ENCODE measurements around the gene CLDN9. TPM values are rescaled to one million over a fixed set of nuclear protein-coding genes. Genes with fewer than 3 reads are reported as not detected.

CLDN9 gene
- total RNA-seq, 1 experiment from 2014 or later, result 1.3 TPM

GRCh38 chr16:3058139-3059030 is 45.7 kb downstream of the CLDN9 start:
- Histone ChIP-seq H4K20me1 (ENCODE audit: control insufficient read depth, insufficient read depth, insufficient read length) (no peaks in the 10 kb centered on the region), H2BK15ac (ENCODE audit: low read depth, low read length) (no peak overlapping the region), H3K14ac (ENCODE audit: insufficient read depth, low read length) (no peak overlapping the region; the same call in 1 of the 2 replicates), H3K27ac (ENCODE audit: insufficient read length, low read depth, low read length) (no peak overlapping the region), H3K4me1 (ENCODE audit: insufficient read depth, low read length) (no peaks in the 10 kb centered on the region), H2AFZ (ENCODE audit: low read length) (no peak overlapping the region), H3K4ac (ENCODE audit: low read depth, low read length) (no peak overlapping the region), H2BK12ac (ENCODE audit: insufficient read length, low read depth, low read length) (no peak overlapping the region), H3K4me2 (ENCODE audit: insufficient read depth, insufficient read length, low read length) (peak overlapping the region; percentile 58), H3K9ac (ENCODE audit: extremely low read depth, insufficient read length, low read length) (no peak overlapping the region), H3K56ac (ENCODE audit: insufficient read length, low read depth, low read length) (no peak overlapping the region), H3K23ac (ENCODE audit: insufficient read length, low read depth, low read length) (no peak overlapping the region), H3K79me2 (ENCODE audit: insufficient read depth, low read length) (no peaks in the 10 kb centered on the region), H4K8ac (replicated peaks; ENCODE audit: insufficient read length, low read depth, low read length) (no peak overlapping the region), H3K23me2 (ENCODE audit: insufficient read length, low read depth, low read length, poor library complexity, severe bottlenecking) (peaks cover 14% of the 10 kb centered on the region), H3K9me3 (ENCODE audit: control insufficient read depth, low read depth, low read length) (no peaks in the 10 kb centered on the region), H2BK5ac (ENCODE audit: insufficient read length, low read length) (no peak overlapping the region), H4K5ac (ENCODE audit: insufficient read length, low read depth, low read length) (no peak overlapping the region), H2BK120ac (ENCODE audit: low read depth, low read length, poor library complexity, severe bottlenecking) (no peak overlapping the region), H2AK5ac (ENCODE audit: insufficient read length, low read length) (no peak overlapping the region), H3K27me3 (ENCODE audit: insufficient read depth, low read length) (peaks cover 2% of the 10 kb centered on the region; the same call in 1 of the 2 replicates), H3K18ac (ENCODE audit: insufficient read length, low read depth, low read length) (no peak overlapping the region), H4K91ac (ENCODE audit: insufficient read length, low read depth, low read length) (no peak overlapping the region), H3T11ph (ENCODE audit: low read length) (no peak overlapping the region), H3K79me1 (ENCODE audit: insufficient read depth, low read depth, low read length, poor library complexity, severe bottlenecking) (no peaks in the 10 kb centered on the region), H2BK20ac (ENCODE audit: low read depth, low read length, poor library complexity, severe bottlenecking) (no peak overlapping the region)
- WGBS (ENCODE audit: extremely low coverage, insufficient read length, low lambda C conversion rate), result no CpG with 5 or more reads among the region's 77 CpGs
- peak; percentile 85 for DNase-seq
- peak; percentile 33; the same call in 2 of the 3 replicates for TF ChIP-seq CTCF (conservative IDR thresholded peaks at IDR 0.05)
- no peak overlapping the region for H3K27ac Mint-ChIP-seq
- peaks cover 35% of the 10 kb centered on the region for H3K27me3 Mint-ChIP-seq (ENCODE audit: low read depth)
- no peaks in the 10 kb centered on the region; a peak in 2 of 5 replicates for H3K9me3 Mint-ChIP-seq
- H3K4me3 Mint-ChIP-seq, result peak overlapping the region; percentile 75 to 83
- peaks cover 20 to 36% of the 10 kb centered on the region in 2 experiments for H3K4me1 Mint-ChIP-seq
- peaks cover 6 to 23% (median 14%) of the 10 kb centered on the region in 3 experiments for H3K36me3 Mint-ChIP-seq (ENCODE audit: insufficient read depth in 1 of 3, low read depth in 3 of 3)
